ENCODE measurements around the gene GTPBP10. TPM values are rescaled to one million over a fixed set of nuclear protein-coding genes. Genes with fewer than 3 reads are reported as not detected.
A peak's percentile ranks its signal among the peaks of the same experiment; 100 is the strongest.

The GTPBP10 gene
- total RNA-seq, 4 donors from 2014 or later = 11.3 to 48.1 (median 28.6) TPM

GRCh38 chr7:90312745-90313144 is 33.8 kb upstream of the GTPBP10 start:
- Histone ChIP-seq H3K4me1 (no peaks in the 10 kb centered on the region), H3K9me3 (no peaks in the 10 kb centered on the region), H3K27me3 (no peaks in the 10 kb centered on the region), H3K36me3 (peaks cover 0 to 47% (median 0%) of the 10 kb centered on the region in 3 donors), H3K27ac (no peak overlapping the region), H3K4me3 (no peak overlapping the region)
- TF ChIP-seq POLR2A (IDR thresholded peaks at IDR 0.05) (no peak), CTCF (IDR thresholded peaks at IDR 0.05) (peak in 1 of 5 experiments; percentile 12), EP300 (IDR thresholded peaks at IDR 0.05) (no peak)
- 87% methylated on average over 2 of the region's 2 CpGs for WGBS, 2 donors
- DNase-seq (ENCODE audit: low spot score in 2 of 2) = no peak

- WGBS, 2 donors = 72% methylated on average over 4 of the region's 4 CpGs
- no peaks in the 10 kb centered on the region for H3K4me1 ChIP-seq
- no peak overlapping the region for H3K4me3 ChIP-seq
- DNase-seq (ENCODE audit: low spot score in 2 of 2) = no peak
- no peak for TF ChIP-seq POLR2A (IDR thresholded peaks at IDR 0.05)
- TF ChIP-seq CTCF (IDR thresholded peaks at IDR 0.05) = no peak
- no peak for TF ChIP-seq EP300 (IDR thresholded peaks at IDR 0.05)
- peaks cover 0 to 35% (median 0%) of the 10 kb centered on the region in 3 donors for H3K36me3 ChIP-seq
- H3K9me3 ChIP-seq = no peaks in the 10 kb centered on the region
- H3K27ac ChIP-seq = no peak overlapping the region
- no peaks in the 10 kb centered on the region for H3K27me3 ChIP-seq
Measured at GRCh38 chr7:90313907-90314306, 32.6 kb upstream of the GTPBP10 start.

- H3K36me3 ChIP-seq = no peaks in the 10 kb centered on the region
- no peak overlapping the region for H3K27ac ChIP-seq
- H3K27me3 ChIP-seq = peaks cover 0 to 38% of the 10 kb centered on the region in 2 donors
- 85 to 87% methylated on average over 7 of the region's 7 CpGs for WGBS, 2 donors
- TF ChIP-seq CTCF (IDR thresholded peaks at IDR 0.05) = no peak
- H3K4me1 ChIP-seq = peaks cover 0 to 11% (median 3%) of the 10 kb centered on the region in 4 donors
- H3K4me3 ChIP-seq = no peak overlapping the region
- no peak for DNase-seq (ENCODE audit: low spot score in 2 of 2)
- no peaks in the 10 kb centered on the region for H3K9me3 ChIP-seq
Measured at GRCh38 chr7:90320014-90320413, 26.5 kb upstream of the GTPBP10 start.

- H3K27ac ChIP-seq = no peak overlapping the region
- TF ChIP-seq CTCF (IDR thresholded peaks at IDR 0.05) (no peak), EP300 (IDR thresholded peaks at IDR 0.05) (no peak), POLR2A (IDR thresholded peaks at IDR 0.05) (no peak)
- DNase-seq (ENCODE audit: low spot score in 2 of 2) = no peak
- peaks cover 0 to 38% of the 10 kb centered on the region in 2 donors for H3K27me3 ChIP-seq
- H3K4me3 ChIP-seq = no peak overlapping the region
- peaks cover 0 to 11% (median 3%) of the 10 kb centered on the region in 4 donors for H3K4me1 ChIP-seq
- WGBS, 2 donors = 40 to 45% methylated on average over 7 of the region's 7 CpGs
- H3K9me3 ChIP-seq = no peaks in the 10 kb centered on the region
- no peaks in the 10 kb centered on the region for H3K36me3 ChIP-seq
Measured at GRCh38 chr7:90320418-90320800, 26.1 kb upstream of the GTPBP10 start.

GRCh38 chr7:90320801-90321494 is 25.6 kb upstream of the GTPBP10 start, which contains the start of gene FAM237B:
TSS of gene FAM237B (minus strand) at chr7:90321304. CDS start at chr7:90319748, 1,556 bp downstream.
- peak within 1 kb of the TSS in 1 of 4 donors; percentile 37 for H3K4me3 ChIP-seq
- 2% methylated on average over 31 to 34 of the region's 62 CpGs for WGBS, 2 donors
- no peaks in the 10 kb centered on the region for H3K9me3 ChIP-seq
- TF ChIP-seq POLR2A (IDR thresholded peaks at IDR 0.05) = no peak
- TF ChIP-seq CTCF (IDR thresholded peaks at IDR 0.05) = no peak
- no peak for TF ChIP-seq EP300 (IDR thresholded peaks at IDR 0.05)
- no peaks in the 10 kb centered on the region for H3K36me3 ChIP-seq
- peaks cover 0 to 11% (median 3%) of the 10 kb centered on the region in 4 donors for H3K4me1 ChIP-seq
- H3K27ac ChIP-seq = no peak within 1 kb of the TSS
- H3K27me3 ChIP-seq = peaks cover 0 to 38% of the 10 kb centered on the region in 2 donors
- DNase-seq (ENCODE audit: low spot score in 2 of 2) = no peak
